HG03378 (cell line): ENCODE measurements around the gene TTYH3.

Experiments used
- ATAC-seq: cut with Tn5 transposase; IDR thresholded peaks from one replicate; pipeline ENCODE4 v1.9.1; 2021; ENCODE audit warnings: mild to moderate bottlenecking, moderate library complexity; ENCODE audit not compliant: unreplicated experiment

The TTYH3 gene

GRCh38 chr7:2701832-2702593, 70.2 kb downstream of the TTYH3 start:
- no peak for ATAC-seq

DNA sequence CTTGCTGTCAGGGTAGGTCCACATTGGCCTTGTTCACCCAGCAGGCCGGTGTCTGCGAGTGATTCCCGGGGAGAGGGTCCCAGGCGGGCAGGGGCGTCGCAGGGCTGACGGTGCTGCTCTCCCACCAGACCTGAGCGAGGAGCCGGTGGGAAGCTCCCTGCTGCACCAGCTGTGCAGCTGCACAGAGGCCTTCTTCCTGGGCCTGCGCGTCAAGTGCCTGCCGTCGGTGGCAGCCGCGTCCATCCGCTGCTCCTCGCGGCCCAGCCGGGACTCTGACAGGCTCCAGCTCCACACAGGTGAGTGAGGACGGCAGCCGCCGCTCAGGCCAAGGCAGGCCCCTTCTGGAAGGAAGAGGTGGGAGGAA, 70.8 kb downstream of the TTYH3 start:
- no peak for ATAC-seq

DNA sequence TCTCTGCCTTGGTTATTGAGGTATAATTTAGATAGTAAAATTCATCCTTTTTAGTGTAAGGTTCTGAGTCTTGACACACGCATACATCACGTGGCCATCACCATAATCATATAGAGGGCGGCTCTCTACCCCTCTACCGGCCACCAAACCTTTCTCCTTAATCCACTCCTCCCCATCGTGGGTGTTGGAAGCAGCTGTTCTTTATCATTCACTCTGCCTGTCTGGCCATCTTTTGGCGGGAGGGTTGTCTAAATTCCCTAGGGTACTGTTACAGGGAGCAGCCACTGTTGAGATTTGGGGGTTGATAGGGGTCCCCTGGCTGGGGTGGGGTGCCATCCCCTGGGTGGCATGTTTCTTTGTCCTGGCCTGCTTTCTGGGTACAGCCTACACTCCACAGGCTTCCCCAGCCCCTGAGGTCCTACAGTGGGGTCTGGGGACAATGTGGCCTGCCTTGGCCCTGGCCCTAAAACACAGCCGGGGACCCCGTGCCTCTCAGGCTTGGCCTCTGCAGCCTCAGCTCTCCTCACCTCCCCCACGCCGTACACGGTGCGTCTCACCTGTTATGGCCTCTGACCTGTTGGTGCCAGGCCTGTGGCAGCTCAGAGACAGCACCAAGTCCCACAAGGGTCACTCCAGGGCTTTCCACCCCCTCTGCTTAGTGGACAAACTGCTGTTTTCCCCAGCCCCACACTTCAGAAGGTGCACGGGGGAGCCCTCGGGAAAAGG, 73.7 kb downstream of the TTYH3 start:
- ATAC-seq = no peak

GRCh38 chr7:2706685-2707126, 74.9 kb downstream of the TTYH3 start:
- ATAC-seq = no peak

- ATAC-seq = no peak
These were observed 75.7 kb downstream of the TTYH3 start for GRCh38 chr7:2707481-2707880.

DNA sequence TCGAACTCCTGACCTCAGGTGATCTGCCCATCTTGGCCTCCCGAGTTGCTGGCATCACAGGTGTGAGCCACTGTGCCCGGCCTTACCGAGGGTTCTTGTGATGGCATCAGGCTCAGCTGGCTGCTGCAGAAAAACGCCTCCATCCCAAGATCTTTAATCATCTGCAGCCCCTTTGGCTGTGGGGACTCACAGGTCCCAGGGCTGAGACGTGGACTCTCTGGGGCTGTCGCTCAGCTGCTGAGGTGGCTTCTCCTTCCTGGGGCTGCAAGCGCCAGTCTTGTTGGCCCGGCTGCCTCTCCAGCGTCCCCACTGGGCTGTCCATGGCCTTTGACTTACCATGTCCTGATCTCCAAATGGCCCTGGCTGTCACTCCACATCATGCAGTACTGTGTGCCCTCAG, 76.3 kb downstream of the TTYH3 start:
- no peak for ATAC-seq

GRCh38 chr7:2708547-2709310, 76.9 kb downstream of the TTYH3 start:
- ATAC-seq = no peak

GRCh38 chr7:2709553-2710285, 77.9 kb downstream of the TTYH3 start:
- peak; percentile 73 for ATAC-seq

GRCh38 chr7:2710286-2710655, 78.5 kb downstream of the TTYH3 start:
- no peak for ATAC-seq

- ATAC-seq = peak; percentile 41
These were observed 79.2 kb downstream of the TTYH3 start for GRCh38 chr7:2710901-2711551.

DNA sequence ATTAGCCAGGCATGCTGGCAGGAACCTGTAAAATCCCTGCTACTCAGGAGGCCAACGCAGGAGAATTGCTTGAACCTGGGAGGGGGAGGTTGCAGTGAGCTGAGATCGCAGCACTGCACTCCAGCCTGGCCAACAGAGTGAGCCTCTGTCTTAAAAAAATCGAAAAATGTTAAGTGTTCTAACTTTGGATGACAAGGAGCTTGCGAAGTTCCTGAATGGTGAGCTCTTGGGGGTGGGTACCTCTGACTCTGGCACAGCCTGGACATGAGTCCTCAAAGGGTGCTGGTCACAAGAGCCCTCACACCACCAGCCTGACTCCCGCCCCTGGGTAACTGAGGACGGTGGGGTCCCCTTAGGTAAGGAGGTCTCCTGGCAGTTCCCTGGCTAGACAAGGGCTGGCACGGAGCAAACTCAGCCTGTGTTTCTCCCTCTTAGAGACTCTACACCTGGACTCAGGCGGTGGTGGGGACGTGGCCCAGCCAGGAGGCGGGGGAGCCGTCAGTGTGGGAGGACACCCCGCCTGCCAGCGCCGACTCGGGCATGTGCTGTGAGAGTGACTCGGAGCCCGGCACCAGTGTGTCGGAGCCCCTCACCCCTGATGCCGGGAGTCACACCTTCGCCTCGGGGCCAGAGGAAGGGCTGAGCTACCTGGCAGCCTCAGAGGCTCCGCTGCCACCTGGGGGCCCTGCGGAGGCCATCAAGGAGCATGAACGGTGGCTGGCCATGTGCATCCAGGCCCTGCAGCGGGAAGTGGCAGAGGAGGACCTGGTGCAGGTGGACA, 80.3 kb downstream of the TTYH3 start:
- ATAC-seq = no peak

DNA sequence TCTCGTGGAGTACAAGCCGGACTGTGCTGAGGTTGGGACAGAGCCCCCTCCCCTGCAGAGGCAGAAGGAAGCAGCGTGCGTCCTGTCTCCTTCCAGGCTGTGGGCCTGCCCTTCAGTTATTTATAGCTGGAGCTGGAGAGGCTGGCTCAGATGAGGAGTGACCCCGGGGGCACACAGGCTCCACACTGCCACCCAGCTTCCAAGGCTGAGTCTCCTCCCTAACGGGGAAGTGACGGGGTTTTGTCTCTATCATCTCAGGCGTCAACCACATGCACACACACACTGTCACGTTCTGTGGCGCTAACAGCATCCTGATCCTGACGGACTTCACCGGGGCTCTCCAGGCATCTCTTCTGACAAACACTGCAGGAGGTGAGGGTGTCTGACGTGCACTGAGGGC, 81.6 kb downstream of the TTYH3 start:
- ATAC-seq = no peak

GRCh38 chr7:2713978-2714377, 82.2 kb downstream of the TTYH3 start:
- no peak for ATAC-seq
